H1 (cell line): ENCODE data around the gene RGS6. TPM values are rescaled to one million over a fixed set of nuclear protein-coding genes. Genes with fewer than 3 reads are reported as not detected.

Source experiments
- CTCF ChIA-PET: fragments of 300-600 bp; sonication (Branson Sonifier 250); formaldehyde crosslinking; loops from one replicate; lab custom pipeline; 2021; ENCODE audit not compliant: partially characterized antibody; lab: Charles Lee
- POLR2A ChIA-PET: fragments of 300-600 bp; sonication (Branson Sonifier 250); formaldehyde crosslinking; loops from one replicate; lab custom pipeline; 2021; ENCODE audit warnings: inconsistent platforms; ENCODE audit not compliant: partially characterized antibody; lab: Charles Lee
- DNase-seq, 2 experiments: peaks; one replicate each; pipeline versions ENCODE4 v3.0.0 to v3.0.0-alpha.2; 2010 to 2022; ENCODE audit warnings: low spot score in 2 of 2, low read depth in 1 of 2, mixed read lengths in 1 of 2
- FAIRE-seq: peaks from 2 replicates; lab custom pipeline; 2011; peaks lifted over from hg19 to GRCh38; lab: Jason Lieb, UNC
- H2AFZ ChIP-seq: 2 replicates; pipeline ENCODE4 v1.8.1; 2012; ENCODE audit warnings: low read length, inconsistent platforms
- H2AK5ac ChIP-seq: 2 replicates; pipeline ENCODE4 v1.6.1; 2013; ENCODE audit warnings: low read depth, low read length
- H2BK120ac ChIP-seq: replicated peaks from 2 replicates; pipeline ENCODE3; 2013; ENCODE audit warnings: low read depth, low read length, inconsistent platforms
- H2BK12ac ChIP-seq: 2 replicates; pipeline ENCODE4 v1.6.1; 2013; ENCODE audit warnings: low read depth, low read length
- H2BK15ac ChIP-seq: 2 replicates; pipeline ENCODE4 v1.6.1; 2013; ENCODE audit warnings: low read length
- H2BK20ac ChIP-seq: 2 replicates; pipeline ENCODE4 v1.6.1; 2013; ENCODE audit warnings: low read length
- H2BK5ac ChIP-seq: 2 replicates; pipeline ENCODE4 v1.6.1; 2013; ENCODE audit warnings: low read depth, low read length
- H3K14ac ChIP-seq: 2 replicates; pipeline ENCODE4 v1.6.1; 2013; ENCODE audit warnings: inconsistent platforms; ENCODE audit not compliant: insufficient read length
- H3K18ac ChIP-seq: 2 replicates; pipeline ENCODE4 v1.6.1; 2013; ENCODE audit warnings: low read length; ENCODE audit errors: extremely low read depth
- H3K23ac ChIP-seq: 2 replicates; pipeline ENCODE4 v1.6.1; 2013; ENCODE audit warnings: inconsistent platforms; ENCODE audit not compliant: insufficient read length
- H3K23me2 ChIP-seq: 2 replicates; pipeline ENCODE4 v1.6.1; 2013; ENCODE audit warnings: low read depth, low read length
- H3K27ac ChIP-seq: 2 replicates; pipeline ENCODE4 v1.6.1; 2011; ENCODE audit warnings: low read depth, low read length, inconsistent platforms
- H3K27me3 ChIP-seq, 4 experiments: replicated peaks in 1 of 4; 1 replicate in 1 of 4; 2 replicates in 3 of 4; pipeline versions ENCODE4 v1.6.1 to v1.8.1; 2011 to 2013; ENCODE audit warnings: low read length in 3 of 4, mild to moderate bottlenecking in 3 of 4, inconsistent platforms in 2 of 4, mixed read lengths in 2 of 4, moderate library complexity in 1 of 4; ENCODE audit not compliant: control insufficient read depth in 3 of 4, insufficient read depth in 3 of 4; ENCODE audit errors: extremely low read depth in 1 of 4
- H3K36me3 ChIP-seq, 4 experiments: 2 replicates each; pipeline versions ENCODE4 v1.6.1 to v1.8.1; 2011 to 2013; ENCODE audit warnings: mild to moderate bottlenecking in 4 of 4, low read length in 3 of 4, moderate library complexity in 2 of 4, control low read depth in 1 of 4, inconsistent platforms in 1 of 4; ENCODE audit not compliant: insufficient read depth in 4 of 4, control insufficient read depth in 2 of 4
- H3K4ac ChIP-seq: replicated peaks from 2 replicates; pipeline ENCODE3; 2013; ENCODE audit warnings: low read length, low read depth, mixed read lengths, inconsistent platforms; ENCODE audit not compliant: insufficient read length
- H3K4me1 ChIP-seq, 4 experiments: replicated peaks in 1 of 4; 1 replicate in 1 of 4; 2 replicates in 3 of 4; pipeline versions ENCODE4 v1.6.1 to v1.8.1; 2011 to 2013; ENCODE audit warnings: low read length in 3 of 4, inconsistent platforms in 2 of 4, mixed read lengths in 1 of 4; ENCODE audit not compliant: insufficient read depth in 4 of 4, control insufficient read depth in 3 of 4
- H3K4me2 ChIP-seq, 2 experiments: 2 replicates each; pipeline versions ENCODE4 v1.6.1 to v1.8.1; 2011 to 2013; ENCODE audit warnings: low read depth in 2 of 2, low read length in 2 of 2, control low read depth in 1 of 2, inconsistent platforms in 1 of 2, mild to moderate bottlenecking in 1 of 2; ENCODE audit not compliant: insufficient read depth in 1 of 2
- H3K4me3 ChIP-seq, 4 experiments: fragments of 200-600, 300-600 bp in 1 of 4; sonication (generic), shearing (Covaris generic), sonication (Bioruptor Twin) in 1 of 4; 2 replicates each; pipeline versions ENCODE4 v1.5.1 to v1.8.1; 2011 to 2016; ENCODE audit warnings: low read length in 4 of 4, low read depth in 3 of 4, control low read depth in 2 of 4, inconsistent platforms in 2 of 4, mild to moderate bottlenecking in 2 of 4, mixed read lengths in 1 of 4, moderate library complexity in 1 of 4; ENCODE audit not compliant: insufficient read depth in 2 of 4; ENCODE audit errors: extremely low read depth in 1 of 4
- H3K56ac ChIP-seq: replicated peaks from 2 replicates; pipeline ENCODE3; 2013; ENCODE audit warnings: low read depth, mild to moderate bottlenecking, mixed read lengths, low read length, inconsistent platforms; ENCODE audit not compliant: insufficient read length
- H3K79me1 ChIP-seq: 2 replicates; pipeline ENCODE4 v1.6.1; 2013; ENCODE audit warnings: low read depth, low read length, control low read depth
- H3K79me2 ChIP-seq, 2 experiments: 2 replicates each; pipeline versions ENCODE4 v1.6.1 to v1.8.1; 2012 to 2013; ENCODE audit warnings: low read length in 2 of 2, mild to moderate bottlenecking in 2 of 2, inconsistent platforms in 1 of 2; ENCODE audit not compliant: insufficient read depth in 2 of 2, control insufficient read depth in 1 of 2
- H3K9ac ChIP-seq, 4 experiments: replicated peaks in 1 of 4; 1 replicate in 1 of 4; 2 replicates in 3 of 4; pipeline versions ENCODE4 v1.6.1 to v1.8.1; 2011 to 2013; ENCODE audit warnings: low read depth in 3 of 4, low read length in 3 of 4, control low read depth in 2 of 4, mild to moderate bottlenecking in 2 of 4, moderate library complexity in 2 of 4, inconsistent platforms in 1 of 4; ENCODE audit errors: extremely low read depth in 1 of 4
- H3K9me3 ChIP-seq, 2 experiments: 2 replicates each; pipeline versions ENCODE4 v1.6.1 to v1.8.1; 2012 to 2013; ENCODE audit warnings: mild to moderate bottlenecking in 2 of 2, moderate library complexity in 2 of 2, control low read depth in 1 of 2, inconsistent platforms in 1 of 2, low read depth in 1 of 2, low read length in 1 of 2, mixed read lengths in 1 of 2; ENCODE audit not compliant: insufficient read depth in 2 of 2
- H4K20me1 ChIP-seq, 2 experiments: replicated peaks in 1 of 2; 2 replicates each; pipeline versions ENCODE3 to v1.8.1; 2011 to 2013; ENCODE audit warnings: inconsistent platforms in 2 of 2, low read length in 2 of 2, mild to moderate bottlenecking in 1 of 2; ENCODE audit not compliant: insufficient read depth in 2 of 2, control insufficient read depth in 1 of 2
- H4K5ac ChIP-seq: 2 replicates; pipeline ENCODE4 v1.6.1; 2013; ENCODE audit warnings: low read length, low read depth, mixed read lengths, inconsistent platforms; ENCODE audit not compliant: insufficient read length
- H4K8ac ChIP-seq: 2 replicates; pipeline ENCODE4 v1.8.0; 2013; ENCODE audit warnings: mild to moderate bottlenecking, moderate library complexity, low read length, inconsistent platforms; ENCODE audit not compliant: insufficient read depth; ENCODE audit errors: extremely low read depth
- H4K91ac ChIP-seq: replicated peaks from 2 replicates; pipeline ENCODE3; 2013; ENCODE audit warnings: low read length, mixed read lengths, inconsistent platforms; ENCODE audit not compliant: insufficient read length
- CEBPB ChIP-seq: IDR thresholded peaks from 2 replicates; pipeline ENCODE4 v1.6.1; 2012; ENCODE audit warnings: low read depth, low read length
- HDAC6 ChIP-seq: IDR thresholded peaks from one replicate; pipeline ENCODE4 v1.7.1; 2012; ENCODE audit warnings: low read depth, mild to moderate bottlenecking, inconsistent platforms, low read length, moderate library complexity
- KDM5A ChIP-seq: fragments of 200-600 bp; IDR thresholded peaks from 2 replicates; pipeline ENCODE4 v1.7.1; 2012; ENCODE audit warnings: mild to moderate bottlenecking, low read length, inconsistent platforms, mixed read lengths
- NRF1 ChIP-seq: IDR thresholded peaks from 2 replicates; pipeline ENCODE4 v1.6.1; 2011; ENCODE audit warnings: mild to moderate bottlenecking, low read depth, low read length, improper control_type of control experiment
- SIX5 ChIP-seq: IDR thresholded peaks from 2 replicates; pipeline ENCODE4 v1.6.1; 2011; ENCODE audit warnings: mild to moderate bottlenecking, low read depth, low read length
- ZNF274 ChIP-seq: IDR thresholded peaks from 2 replicates; pipeline ENCODE4 v1.7.0; 2012; ENCODE audit warnings: low read length, borderline replicate concordance; ENCODE audit errors: extremely low read depth
- WGBS, 2 experiments: shearing (Covaris generic) in 1 of 2; methylation state at CpG; one replicate each; pipeline versions ENCODE4 v1.1.6 to v1.1.7; 2013 to 2015; ENCODE audit warnings: low lambda C conversion rate in 2 of 2, mixed read lengths in 2 of 2, inconsistent platforms in 1 of 2, low coverage in 1 of 2, missing lambda C conversion rate in 1 of 2; ENCODE audit not compliant: insufficient replicate concordance in 2 of 2, insufficient coverage in 1 of 2, insufficient read length in 1 of 2; ENCODE audit errors: extremely low coverage in 1 of 2, missing lambda C conversion rate in 1 of 2; 5-methylcytosine and 5-hydroxymethylcytosine counted together
- polyA plus RNA-seq, 7 experiments: library from polyadenylated mRNA; depleted of rRNA in 3 of 7; stranded (reverse) in 5 of 7; unstranded in 2 of 7; fragments of >200 nt in 5 of 7; fragments of 200-250 nt in 2 of 7; gene quantifications; 1 replicate in 5 of 7; 2 replicates in 1 of 7; 4 replicates in 1 of 7; pipeline versions ENCODE4 v1.2.1 to v1.2.3, GENCODE V29; 2011 to 2013; ENCODE audit warnings: missing spikeins in 2 of 7, mixed read lengths in 2 of 7
- total RNA-seq: library from RNA; stranded (reverse); fragmentation: NEBNext Ultra II Directional; extraction: Animal tissue kit (Norgen Biotek cat#: 25700); gene quantifications from 2 replicates; pipeline ENCODE4 v1.2.1, GENCODE V29; 2021
- TF ChIP-seq, protein P1 (sequence below): IDR thresholded peaks from 2 replicates; pipeline ENCODE4 v1.6.1; 2012; ENCODE audit warnings: inconsistent platforms

The RGS6 gene
- total and polyA plus RNA-seq, 2 of the 8 experiments (the other 6 are each of a cell fraction or from before 2014, with no cell fraction given) = 0.26 to 1.1 TPM

- no peak overlapping the region for H2BK12ac ChIP-seq
- DNase-seq = no peak
- no peak for TF ChIP-seq HDAC6
- TF ChIP-seq NRF1 = no peak
- no peak for TF ChIP-seq KDM5A
- TF ChIP-seq ZNF274 = no peak
- no peak for TF ChIP-seq SIX5
- TF ChIP-seq, protein P1, sequence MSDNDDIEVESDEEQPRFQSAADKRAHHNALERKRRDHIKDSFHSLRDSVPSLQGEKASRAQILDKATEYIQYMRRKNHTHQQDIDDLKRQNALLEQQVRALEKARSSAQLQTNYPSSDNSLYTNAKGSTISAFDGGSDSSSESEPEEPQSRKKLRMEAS = no peak
- TF ChIP-seq CEBPB = no peak
Observed at GRCh38 chr14:72439707-72440106, 507.5 kb downstream of the RGS6 start.

More at GRCh38 chr14:72439707-72440106, 507.5 kb downstream of the RGS6 start:
- FAIRE-seq = no peak
- no peak overlapping the region for H3K23ac ChIP-seq
- no peak overlapping the region for H2BK5ac ChIP-seq
- no peaks in the 10 kb centered on the region for H3K36me3 ChIP-seq
- CTCF ChIA-PET = interaction anchor here (0.8 to 1.5 kb wide), 2 partner anchors 9 to 19 kb away, joined by 3 to 4 read pairs; no protein-coding TSS in a partner anchor
- H3K56ac ChIP-seq = no peak overlapping the region
- H3K4me3 ChIP-seq = no peak overlapping the region
- no peak overlapping the region for H4K8ac ChIP-seq
- no peaks in the 10 kb centered on the region; the same call in 1 of the 2 replicates for H3K23me2 ChIP-seq
- H3K4me1 ChIP-seq = peaks cover 0 to 5% (median 0%) of the 10 kb centered on the region in 4 experiments; a peak in 1 of 7 replicates
- H3K18ac ChIP-seq = no peak overlapping the region
- H4K20me1 ChIP-seq = no peaks in the 10 kb centered on the region
- H3K4ac ChIP-seq = no peak overlapping the region
- no peak overlapping the region for H3K9ac ChIP-seq
- no peak overlapping the region for H2AK5ac ChIP-seq
- H2BK15ac ChIP-seq = no peak overlapping the region
- no peak overlapping the region for H3K4me2 ChIP-seq
- 88% methylated on average over 4 of the region's 4 CpGs; no CpG with 5 or more reads in 1 of the 2 experiments for WGBS, 2 experiments
- H3K79me1 ChIP-seq = no peaks in the 10 kb centered on the region
- no peaks in the 10 kb centered on the region; a peak in 1 of 7 replicates for H3K27me3 ChIP-seq
- H4K91ac ChIP-seq = no peak overlapping the region
- no peak overlapping the region for H4K5ac ChIP-seq
- H3K27ac ChIP-seq = no peak overlapping the region
- POLR2A ChIA-PET = interaction anchor here (1.1 kb wide), 1 partner anchor 10 kb away, joined by 4 read pairs; no protein-coding TSS in a partner anchor
- H2BK120ac ChIP-seq = no peak overlapping the region
- no peak overlapping the region for H2AFZ ChIP-seq
- no peak overlapping the region for H2BK20ac ChIP-seq
- H3K14ac ChIP-seq = no peak overlapping the region
- H3K9me3 ChIP-seq = no peaks in the 10 kb centered on the region
- H3K79me2 ChIP-seq = no peaks in the 10 kb centered on the region
